Measurements from ENCODE around the gene STN1. TPM values are rescaled to one million over a fixed set of nuclear protein-coding genes. Genes with fewer than 3 reads are reported as not detected.

The STN1 gene, protein sequence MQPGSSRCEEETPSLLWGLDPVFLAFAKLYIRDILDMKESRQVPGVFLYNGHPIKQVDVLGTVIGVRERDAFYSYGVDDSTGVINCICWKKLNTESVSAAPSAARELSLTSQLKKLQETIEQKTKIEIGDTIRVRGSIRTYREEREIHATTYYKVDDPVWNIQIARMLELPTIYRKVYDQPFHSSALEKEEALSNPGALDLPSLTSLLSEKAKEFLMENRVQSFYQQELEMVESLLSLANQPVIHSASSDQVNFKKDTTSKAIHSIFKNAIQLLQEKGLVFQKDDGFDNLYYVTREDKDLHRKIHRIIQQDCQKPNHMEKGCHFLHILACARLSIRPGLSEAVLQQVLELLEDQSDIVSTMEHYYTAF
- 6.9 TPM for total RNA-seq

DNA sequence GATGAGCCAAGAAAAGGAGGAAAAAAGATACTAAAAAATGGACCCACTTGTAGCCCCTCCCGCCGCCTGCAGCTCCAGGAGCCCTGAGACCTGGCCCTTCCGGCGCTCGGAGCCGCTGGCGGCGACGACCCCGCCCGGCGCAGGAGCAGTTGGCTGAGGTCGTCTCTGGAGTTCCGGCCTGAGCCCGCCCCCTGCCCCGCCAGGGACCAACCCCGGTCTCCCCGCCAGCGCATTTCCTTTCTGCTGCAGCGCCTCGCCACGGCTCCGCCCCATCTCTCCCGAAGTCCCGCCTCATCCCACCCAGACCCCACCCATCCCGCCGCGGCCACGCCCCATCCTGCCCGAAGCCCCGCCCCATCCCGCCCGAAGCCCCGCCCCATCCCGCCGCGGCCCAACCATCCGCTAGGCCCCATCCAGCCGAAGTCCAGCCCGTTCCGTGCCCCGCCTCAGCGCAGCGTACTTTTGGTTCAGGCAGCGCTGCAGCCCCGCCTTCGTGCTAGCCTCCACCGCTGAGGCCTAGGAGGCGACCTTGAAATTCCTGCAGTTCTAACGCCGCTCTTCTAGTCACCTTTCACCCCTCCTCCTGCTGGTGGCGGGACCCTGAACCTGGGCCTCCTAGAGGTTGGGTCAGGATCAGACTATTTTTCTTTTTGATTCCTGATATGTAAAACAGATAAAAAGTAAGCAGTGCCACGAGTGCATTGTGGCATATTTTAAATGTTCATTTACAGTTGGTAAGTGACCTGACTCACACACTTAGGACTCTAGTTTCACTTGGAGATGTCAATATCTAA lies at the start of gene STN1:
Gene STN1 (minus strand): TSS at position 132 of the 794 bp plus-strand sequence. CDS start 590 bp downstream, outside the sequence.
- FAIRE-seq (no peak), DNase-seq (ENCODE audit: low spot score in 2 of 2) (peak; percentile 96 to 97)

- DNase-seq (ENCODE audit: low spot score in 2 of 2) (peak; percentile 53 to 72), FAIRE-seq (no peak)
These were observed 49.6 kb upstream of the STN1 start for GRCh38 chr10:103967448-103968071.

DNA sequence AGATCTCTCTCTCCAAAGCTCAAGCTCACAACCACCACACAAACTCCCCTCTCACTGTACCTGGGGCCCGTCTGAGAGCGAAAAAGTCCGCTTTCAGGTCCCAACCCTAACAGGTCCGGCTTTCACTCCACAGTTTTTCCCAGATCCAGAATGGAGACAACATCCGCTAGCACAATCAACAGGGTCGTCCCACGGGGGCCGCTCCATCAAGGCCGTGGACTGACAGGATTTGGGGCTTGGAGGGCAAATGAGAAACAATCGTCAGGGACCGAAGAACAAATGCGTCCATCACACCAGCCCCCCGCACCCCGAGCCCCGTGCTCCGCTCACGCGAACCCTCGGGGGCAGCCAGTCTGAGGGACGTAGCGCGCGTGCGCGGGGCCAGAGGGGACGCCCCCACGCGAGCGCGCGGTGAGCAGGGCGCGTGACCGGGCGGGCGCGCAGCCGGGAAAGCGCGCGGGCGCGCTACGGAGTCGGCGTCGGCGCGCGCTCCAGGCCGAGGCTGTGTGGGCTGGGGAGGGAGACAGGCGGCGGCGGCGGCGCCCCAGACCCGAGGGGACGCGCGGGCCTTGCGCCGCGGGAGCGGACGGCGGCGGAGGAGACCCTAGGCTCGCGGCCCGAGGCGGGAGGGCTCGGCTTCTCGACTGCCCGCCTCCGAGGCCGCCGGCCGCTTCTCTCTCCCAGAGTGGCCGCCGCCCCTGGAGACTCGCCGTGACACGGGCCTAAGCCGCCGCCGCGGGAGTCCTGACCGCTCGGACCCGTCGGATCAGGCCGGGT lies 48.9 kb upstream of the STN1 start, which contains the start of gene SLK:
Gene SLK (plus strand): TSS at position 470 of the 777 bp plus-strand sequence. CDS start 606 bp downstream, outside the sequence.
- no peak for FAIRE-seq
- DNase-seq (ENCODE audit: low spot score in 2 of 2) = peak; percentile 85 to 93

GRCh38 chr10:103960103-103960502 lies 42.1 kb upstream of the STN1 start:
- DNase-seq (ENCODE audit: low spot score in 2 of 2) = no peak

DNA sequence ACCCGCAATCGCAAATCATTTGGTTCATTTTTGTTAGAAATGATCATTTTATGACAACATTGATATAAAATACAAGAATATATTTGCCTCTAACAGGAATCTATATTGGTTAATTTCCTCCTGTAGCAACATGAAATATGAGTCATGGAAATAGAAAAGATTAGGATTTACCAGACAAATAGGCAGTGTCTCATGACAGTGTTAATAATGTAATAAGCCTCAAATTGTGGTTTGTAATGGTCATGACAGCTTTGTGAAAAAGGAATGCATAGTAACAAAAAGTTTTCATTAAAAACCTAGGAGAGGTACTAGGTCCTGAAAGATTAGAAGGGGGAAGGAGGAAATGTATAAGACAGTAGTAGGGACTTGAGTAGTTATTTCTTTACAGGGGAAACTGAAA lies 41.0 kb upstream of the STN1 start:
- no peak for FAIRE-seq
- DNase-seq (ENCODE audit: low spot score in 2 of 2) = no peak

More at GRCh38 chr10:103960103-103960502, 42.1 kb upstream of the STN1 start:
- FAIRE-seq = no peak

DNA sequence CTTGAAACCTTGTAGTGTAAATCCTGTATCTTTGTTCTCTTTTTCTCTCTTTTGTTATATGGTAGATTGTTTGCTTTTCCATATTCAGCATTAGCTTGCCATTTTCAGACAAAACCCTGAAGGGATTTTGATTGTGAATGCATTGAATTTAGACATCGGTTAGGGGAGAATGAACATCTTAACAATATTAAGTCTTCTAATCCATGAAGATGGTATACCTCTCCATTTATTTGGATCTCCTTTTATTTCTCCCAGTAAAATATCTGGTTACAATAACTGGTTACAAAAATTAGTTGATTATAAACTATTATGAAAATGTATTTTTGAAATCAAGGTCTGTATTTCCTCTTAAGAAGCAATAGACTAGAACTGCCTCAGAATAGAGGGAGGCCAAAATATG lies 36.6 kb upstream of the STN1 start:
- FAIRE-seq (no peak), DNase-seq (ENCODE audit: low spot score in 2 of 2) (no peak)

GRCh38 chr10:103951942-103952341 lies 34.0 kb upstream of the STN1 start:
- FAIRE-seq = no peak
- DNase-seq (ENCODE audit: low spot score in 2 of 2) = no peak

- no peak for DNase-seq (ENCODE audit: low spot score in 2 of 2)
- no peak for FAIRE-seq
These were observed 33.2 kb upstream of the STN1 start for GRCh38 chr10:103951183-103951582.

DNA sequence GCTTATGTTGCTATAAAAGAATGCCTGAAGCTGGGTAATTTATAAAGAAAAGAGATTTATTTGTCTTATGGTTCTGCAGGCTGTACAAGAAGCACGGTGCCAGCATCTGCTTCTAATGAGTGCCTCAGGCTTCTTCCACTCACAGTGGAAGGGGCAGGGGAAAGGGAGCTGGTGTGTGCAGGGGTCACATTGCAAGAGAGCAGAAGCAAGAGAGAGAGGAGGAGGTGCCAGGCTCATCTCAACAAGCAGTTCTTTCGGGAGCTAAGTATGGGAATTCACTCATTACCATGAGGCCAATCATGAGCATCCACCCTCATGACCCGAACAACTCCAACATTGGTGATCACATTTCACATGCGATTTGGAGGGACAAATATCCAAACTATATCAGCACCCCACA lies 31.7 kb upstream of the STN1 start:
- FAIRE-seq (no peak), DNase-seq (ENCODE audit: low spot score in 2 of 2) (no peak)

DNA sequence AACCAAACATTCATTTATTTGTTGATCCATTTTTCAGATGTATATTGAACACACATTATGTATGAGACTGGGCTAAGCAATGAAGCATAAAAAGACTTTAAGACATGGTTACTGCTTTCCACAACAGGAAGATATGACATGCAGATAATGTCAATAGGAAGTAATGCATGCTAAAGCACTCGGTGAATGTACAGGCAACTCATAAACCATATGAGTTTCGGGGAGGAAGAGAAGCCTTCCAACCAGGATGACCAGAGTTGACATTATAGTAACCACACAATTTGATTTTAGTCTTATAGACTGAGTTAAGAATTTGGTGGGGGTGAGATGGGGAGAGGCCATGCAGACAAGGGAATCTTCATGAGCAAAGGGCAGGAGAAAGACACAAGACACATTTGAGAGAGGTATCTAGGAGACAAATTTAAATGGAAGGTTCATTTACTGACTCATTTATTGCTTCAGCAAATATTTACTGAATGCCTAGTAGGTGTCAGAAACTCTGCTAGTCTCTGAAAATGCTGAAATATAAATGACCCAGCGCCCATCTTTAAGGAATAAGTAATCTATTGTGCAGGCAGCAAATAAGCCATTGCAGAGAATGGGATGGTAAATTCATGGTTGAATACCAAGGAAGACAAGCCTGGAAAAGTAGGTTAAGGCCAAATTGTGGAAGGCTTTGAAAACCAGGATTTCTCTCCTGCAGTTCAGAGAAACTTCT lies 30.0 kb upstream of the STN1 start:
- DNase-seq (ENCODE audit: low spot score in 2 of 2) (no peak), FAIRE-seq (no peak)

DNA sequence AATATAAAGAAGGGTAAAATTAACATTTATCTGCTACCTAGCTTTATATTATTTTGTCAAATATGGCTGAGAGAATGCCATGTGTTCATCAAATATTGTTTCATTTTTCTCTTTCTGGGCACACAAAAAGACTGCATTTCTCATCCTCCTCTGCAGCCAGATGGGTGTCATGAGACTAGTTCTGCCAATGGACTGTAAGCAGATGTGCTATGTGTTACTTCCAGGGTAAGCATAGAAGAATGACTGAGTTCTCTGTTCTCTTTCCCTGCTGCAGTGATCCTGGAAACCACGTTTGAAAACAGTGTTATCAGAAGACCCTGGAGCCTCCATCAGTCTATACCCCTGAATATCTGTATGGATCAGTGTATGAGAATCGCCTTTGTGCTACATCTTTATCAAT lies 24.9 kb upstream of the STN1 start:
- FAIRE-seq = no peak

GRCh38 chr10:103941801-103942200 lies 23.8 kb upstream of the STN1 start:
- FAIRE-seq (no peak), DNase-seq (ENCODE audit: low spot score in 2 of 2) (no peak)

More for the DNA sequence above, 24.9 kb upstream of the STN1 start:
- DNase-seq (ENCODE audit: low spot score in 2 of 2) = no peak

DNA sequence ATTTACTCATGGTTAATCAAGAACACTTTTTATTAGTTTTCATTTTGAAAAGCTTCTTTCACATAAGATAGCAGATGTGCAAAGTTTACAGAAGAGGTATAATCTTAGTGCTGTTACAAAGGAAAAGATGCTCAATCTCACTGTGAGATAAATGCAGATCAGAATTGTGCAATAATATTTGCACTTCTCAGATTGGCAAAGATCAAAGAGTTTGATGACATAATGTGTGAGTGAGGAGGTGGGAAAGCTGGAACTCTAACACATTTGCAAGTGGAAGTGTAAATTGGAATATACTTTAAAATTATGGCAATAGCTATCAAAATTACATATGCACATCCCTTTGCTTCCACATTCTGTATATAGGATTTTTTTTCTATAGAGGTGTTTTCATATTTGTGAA lies 21.5 kb upstream of the STN1 start:
- DNase-seq (ENCODE audit: low spot score in 2 of 2) (no peak), FAIRE-seq (no peak)

DNA sequence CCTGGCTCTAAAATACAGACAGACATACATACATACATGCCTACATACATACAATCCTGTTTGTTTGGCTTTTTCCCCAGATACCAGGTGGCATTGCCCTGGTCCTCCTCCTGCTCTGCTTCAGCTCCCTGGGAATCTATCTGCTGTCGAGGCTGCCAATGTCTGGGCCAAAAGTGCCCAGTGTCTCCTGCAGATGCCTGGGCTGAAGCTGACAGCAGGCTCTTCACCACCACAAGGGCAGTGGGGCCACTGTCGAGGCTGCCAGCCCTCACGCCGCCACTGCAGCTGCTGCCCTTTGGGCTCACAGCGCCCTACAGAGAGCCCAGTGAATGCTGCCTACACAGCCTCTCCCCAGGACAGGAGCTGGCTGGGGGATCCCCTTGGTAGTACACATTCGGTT lies 18.0 kb upstream of the STN1 start:
- no peak for DNase-seq (ENCODE audit: low spot score in 2 of 2)
- no peak for FAIRE-seq

- DNase-seq (ENCODE audit: low spot score in 2 of 2) (no peak), FAIRE-seq (no peak)
These were observed 16.3 kb upstream of the STN1 start for GRCh38 chr10:103934308-103934707.

- no peak for FAIRE-seq
- DNase-seq (ENCODE audit: low spot score in 2 of 2) = peak; percentile 29 to 31
These were observed 15.7 kb upstream of the STN1 start for GRCh38 chr10:103933557-103934121.

DNA sequence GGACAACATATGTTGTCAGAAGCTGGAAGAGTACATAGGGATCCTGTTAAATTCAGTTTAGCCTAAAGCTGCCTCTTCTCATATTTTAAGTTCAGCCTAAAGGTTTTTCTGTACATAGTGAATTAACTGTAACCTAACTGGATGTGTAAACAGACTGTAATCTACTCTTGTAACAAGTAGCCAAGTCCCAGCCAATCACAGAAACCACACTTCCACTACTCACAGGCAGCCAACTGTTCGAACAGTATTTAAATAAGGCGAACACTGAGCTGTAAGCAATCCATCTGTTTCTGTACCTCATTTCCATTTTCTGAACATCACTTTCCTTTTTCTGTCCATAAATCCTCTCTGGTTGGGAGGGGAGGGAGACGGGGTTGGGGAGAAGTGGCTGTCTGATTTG lies 15.0 kb upstream of the STN1 start:
- DNase-seq (ENCODE audit: low spot score in 2 of 2) = no peak
- no peak for FAIRE-seq

DNA sequence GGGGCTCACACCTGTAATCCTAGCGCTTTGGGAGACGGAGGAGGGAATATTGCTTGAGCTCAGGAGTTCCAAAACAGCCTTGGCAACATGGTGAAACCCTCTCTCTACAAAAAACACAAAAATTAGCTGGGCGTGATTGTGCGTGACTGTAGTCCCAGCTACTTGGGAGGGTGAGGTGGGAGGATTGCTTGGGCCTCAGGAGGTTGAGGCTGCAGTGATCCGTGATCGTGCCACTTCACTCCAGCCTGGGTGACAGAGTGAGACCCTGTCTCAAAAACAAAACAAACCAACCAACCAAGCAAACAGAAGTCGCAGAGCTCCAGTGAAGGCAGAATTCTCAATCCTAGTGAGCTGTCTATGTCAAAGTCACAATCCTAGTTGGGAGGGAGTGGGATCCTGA lies 14.3 kb upstream of the STN1 start:
- FAIRE-seq (no peak), DNase-seq (ENCODE audit: low spot score in 2 of 2) (no peak)

GRCh38 chr10:103931603-103932002 lies 13.6 kb upstream of the STN1 start:
- no peak for FAIRE-seq

More at GRCh38 chr10:103931603-103932002, 13.6 kb upstream of the STN1 start:
- DNase-seq (ENCODE audit: low spot score in 2 of 2) = no peak
